ENCODE results near the gene TSPAN18. TPM values are rescaled to one million over a fixed set of nuclear protein-coding genes. Genes with fewer than 3 reads are reported as not detected.

TSPAN18 gene
- total and polyA plus RNA-seq, 2 of the 4 experiments (the other 2 are of a cell fraction), result 0.36 to 1.1 TPM

GRCh38 chr11:44823868-44824267 lies 97.1 kb downstream of the TSPAN18 start:
- in situ Hi-C loops (cut with MboI; ENCODE audit: low sequenced_read_pairs), result no loop called here
- Histone ChIP-seq H3K4me3 (ENCODE audit: insufficient read depth, low read depth, low read length) (no peak overlapping the region), H3K18ac (ENCODE audit: low read depth, low read length) (no peak overlapping the region), H2BK120ac (ENCODE audit: low read depth, low read length) (no peak overlapping the region), H2AFZ (replicated peaks; ENCODE audit: low read length, poor library complexity) (no peak overlapping the region), H2AK9ac (replicated peaks; ENCODE audit: low read depth, low read length, poor library complexity) (no peak overlapping the region), H4K5ac (ENCODE audit: low read depth, low read length) (no peak overlapping the region), H3K9me1 (ENCODE audit: insufficient read depth, low read length) (no peaks in the 10 kb centered on the region), H3K27me3 (ENCODE audit: control insufficient read depth, insufficient read depth, low read length) (peaks cover 20% of the 10 kb centered on the region), H3K4me1 (ENCODE audit: control insufficient read depth, insufficient read depth, low read length) (no peaks in the 10 kb centered on the region), H3K4me2 (ENCODE audit: low read depth, low read length) (no peak overlapping the region), H2AK5ac (ENCODE audit: low read depth, low read length) (no peak overlapping the region), H3K4ac (ENCODE audit: low read depth, low read length) (no peak overlapping the region), H2BK5ac (ENCODE audit: low read depth, low read length, poor library complexity, severe bottlenecking) (no peak overlapping the region), H3K9ac (ENCODE audit: low read depth, low read length) (no peak overlapping the region), H3K14ac (replicated peaks; ENCODE audit: low read depth, low read length) (no peak overlapping the region), H3K36me3 (ENCODE audit: control insufficient read depth, insufficient read depth, low read length) (no peaks in the 10 kb centered on the region), H4K91ac (ENCODE audit: insufficient read depth, low read depth, low read length) (no peak overlapping the region), H3K79me1 (ENCODE audit: low read depth in 1 of 2, low read length in 2 of 2) (no peaks in the 10 kb centered on the region), H3K9me3 (ENCODE audit: control insufficient read depth, insufficient read depth, low read length) (no peaks in the 10 kb centered on the region), H3K23ac (ENCODE audit: low read depth, low read length) (no peak overlapping the region), H4K20me1 (ENCODE audit: insufficient read depth, low read length) (no peaks in the 10 kb centered on the region), H3K27ac (ENCODE audit: insufficient read depth, low read length) (no peak overlapping the region), H2BK15ac (ENCODE audit: low read depth, low read length) (no peak overlapping the region), H3K56ac (ENCODE audit: extremely low read depth, insufficient read depth, low read length) (no peak overlapping the region), H2BK20ac (ENCODE audit: low read depth, low read length) (no peak overlapping the region), H4K8ac (ENCODE audit: low read depth in 2 of 2, low read length in 2 of 2) (no peak overlapping the region)
- dilution Hi-C loops (cut with HindIII; ENCODE audit: low sequenced_read_pairs, unreplicated experiment), result no loop called here
- no peak for DNase-seq
- WGBS, 2 experiments (ENCODE audit: extremely low coverage in 2 of 2, insufficient read length in 1 of 2), result no CpG with 5 or more reads among the region's 9 CpGs
- no peak for ATAC-seq (ENCODE audit: low read depth)
- BruUV-seq (replicated peaks), result no TSS peak
- intact Hi-C loops (cut with micrococcal nuclease), result no loop called here
- TF ChIP-seq CHD1 (IDR thresholded peaks at IDR 0.05; ENCODE audit: low read depth, low read length) (no peak), NFE2L2 (IDR thresholded peaks at IDR 0.05; ENCODE audit: low read depth, low read length) (no peak)
- POLR2A ChIA-PET (ENCODE audit: unreplicated experiment), result no interaction called here
- CTCF ChIA-PET, result interaction anchor here (0.9 to 1.0 kb wide), 2 partner anchors 12 to 84 kb away, joined by 3 read pairs; no protein-coding TSS in a partner anchor

Data from IMR-90 (cell line).